GM23338 (cell line): Measurements from ENCODE around the gene POLDIP3.
A peak's percentile ranks its signal among the peaks of the same experiment; 100 is the strongest.

ENCODE experiments used
- CTCF ChIP-seq, 2 experiments: fragments of 200-600 bp in 1 of 2; sonication (generic) in 1 of 2; conservative IDR thresholded peaks; 2 replicates each; pipeline versions ENCODE4 v1.5.1 to v1.6.1; 2016 to 2017; ENCODE audit warnings: antibody characterized with exemption in 2 of 2, low read depth in 2 of 2, mild to moderate bottlenecking in 2 of 2, moderate library complexity in 1 of 2
- EZH2 ChIP-seq: fragments of 200-600 bp; sonication (generic); IDR thresholded peaks from one replicate; pipeline ENCODE4 v1.8.0; 2017; ENCODE audit warnings: antibody characterized with exemption, mild to moderate bottlenecking, low read depth; ENCODE audit not compliant: unreplicated experiment
- REST ChIP-seq: IDR thresholded peaks from one replicate; pipeline ENCODE4 v1.6.1; 2018; ENCODE audit warnings: antibody characterized with exemption; ENCODE audit not compliant: unreplicated experiment
- ZNF114 ChIP-seq: fragments of 250-450 bp; sonication (Bioruptor Pico); IDR thresholded peaks from 2 replicates; pipeline ENCODE4 v1.5.0; 2020; ENCODE audit warnings: mild to moderate bottlenecking, moderate library complexity
- ZNF331 ChIP-seq: fragments of 250-450 bp; sonication (Bioruptor Pico); IDR thresholded peaks from 2 replicates; pipeline ENCODE4 v1.5.0; 2020; ENCODE audit warnings: low read depth, mild to moderate bottlenecking, moderate library complexity

DNA sequence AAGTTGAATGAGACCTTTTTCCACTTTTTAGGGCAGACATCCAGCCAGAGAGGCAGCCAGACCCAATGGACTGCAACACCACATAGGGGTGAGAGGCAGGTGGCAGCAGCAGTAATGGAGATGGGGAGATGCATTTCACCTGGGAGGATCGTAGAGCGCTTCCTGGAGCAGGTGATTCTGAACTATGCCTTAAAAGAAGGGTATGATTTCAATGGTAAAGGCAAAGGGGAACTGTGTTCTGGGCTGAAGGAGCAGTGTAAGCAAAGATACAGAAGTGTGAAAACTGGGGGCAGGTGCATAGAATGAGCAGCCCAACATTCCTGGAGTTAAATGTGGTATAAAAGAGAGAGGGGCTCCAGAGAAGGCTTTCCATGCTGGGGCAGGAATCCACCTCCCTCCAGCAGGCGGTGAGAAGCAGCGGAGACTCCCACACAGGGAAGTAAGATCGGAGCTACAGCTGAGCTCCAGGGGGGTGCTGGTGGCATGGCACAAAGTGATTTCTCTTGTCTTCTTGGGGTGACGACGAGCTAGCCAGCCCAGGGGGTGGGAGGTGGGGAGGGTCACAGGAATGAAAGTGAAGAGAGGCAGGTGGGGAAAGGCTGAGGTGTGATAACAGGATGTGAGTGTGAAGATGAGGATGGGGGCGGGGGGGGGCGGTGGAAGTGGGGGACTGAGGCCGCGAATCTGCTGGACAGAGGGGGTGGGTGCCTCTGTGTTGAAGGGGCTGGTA, 65.2 kb downstream of the POLDIP3 start:
- peak in 1 of 2 experiments; percentile 14; a peak in 1 of 4 replicates for TF ChIP-seq CTCF (conservative IDR thresholded peaks at IDR 0.05; ENCODE audit: low read depth in 2 of 2)
- no peak for TF ChIP-seq REST
- TF ChIP-seq EZH2 = no peak
- no peak for TF ChIP-seq ZNF331 (CRISPR knock-in tag)
- TF ChIP-seq ZNF114 = no peak
